GM18907 (cell line): Measurements from ENCODE around the gene ELL2.
"Not testable (repeated sequence)": the region's sequence is repeated elsewhere in the genome, so short reads cannot be mapped to it uniquely, and the experiment has no call there.

Experiments used
- ATAC-seq: cut with Tn5 transposase; IDR thresholded peaks from one replicate; pipeline ENCODE4 v1.9.1; 2021; ENCODE audit warnings: mild to moderate bottlenecking, moderate library complexity; ENCODE audit not compliant: unreplicated experiment

The ELL2 gene

DNA sequence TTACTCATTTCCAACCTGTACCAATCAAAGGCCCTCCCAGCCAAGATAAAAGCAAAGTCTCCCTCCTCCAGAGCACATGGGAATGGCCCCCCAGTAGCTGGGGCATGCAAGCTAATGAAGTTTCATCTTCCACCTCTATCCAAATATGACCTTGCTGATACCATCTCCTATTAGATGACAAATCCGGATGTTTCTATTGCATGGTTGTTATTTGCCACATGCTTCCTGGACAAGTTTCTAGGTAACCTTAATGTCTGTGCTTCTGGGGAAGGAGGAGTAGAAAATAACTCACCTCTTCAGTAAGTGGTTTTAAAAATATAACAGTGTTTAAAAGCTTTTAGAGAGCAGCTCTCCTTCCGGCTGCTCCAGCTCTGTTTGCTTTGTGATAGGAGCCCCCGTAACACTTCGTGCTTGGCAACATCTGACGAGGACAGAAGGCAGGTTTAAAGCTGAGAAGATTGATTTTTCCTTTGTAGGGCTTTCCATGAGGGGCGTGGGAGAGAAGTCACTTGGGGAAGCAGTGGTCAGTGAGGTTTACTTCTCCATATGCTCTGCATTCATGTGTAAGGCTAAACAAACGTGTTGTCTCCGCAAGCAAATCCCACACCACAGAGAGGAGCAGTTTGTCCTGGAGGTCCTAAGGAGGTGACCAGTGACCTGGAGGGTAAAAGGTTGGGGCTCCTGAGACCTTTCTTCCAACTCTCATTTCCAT lies 98.8 kb downstream of the ELL2 start:
- no peak for ATAC-seq

DNA sequence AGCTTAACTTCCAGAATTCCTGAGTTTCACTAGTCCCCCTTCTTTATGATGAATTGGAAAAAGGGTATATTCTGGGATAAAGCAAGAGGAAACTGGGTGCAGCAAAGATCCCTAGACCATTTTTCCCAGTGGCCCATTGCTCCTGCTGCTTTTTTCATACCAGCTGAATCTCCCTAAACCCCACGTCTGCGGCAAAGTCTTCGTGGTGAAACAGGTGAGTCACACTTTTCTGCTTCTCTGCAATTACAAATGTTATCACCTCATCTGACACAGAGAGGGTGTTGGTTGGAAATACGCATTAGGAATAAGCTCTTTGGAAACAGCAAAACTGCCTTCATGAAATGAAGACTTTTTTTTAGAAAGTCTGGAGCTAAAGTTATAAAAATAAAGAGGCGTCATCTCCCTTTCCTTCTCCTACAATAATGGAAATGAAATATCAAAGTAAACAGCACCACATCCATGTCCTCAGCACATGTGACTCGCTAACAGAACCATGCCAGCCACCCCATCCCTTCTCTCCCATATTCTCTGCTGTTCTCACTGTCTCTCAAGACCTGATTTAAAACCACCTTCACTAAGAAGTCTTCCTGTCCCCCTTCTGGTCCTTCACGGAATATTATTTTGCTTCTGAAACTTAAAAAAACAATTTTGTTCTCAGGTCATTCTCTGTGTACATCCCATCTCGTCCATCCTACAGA lies 99.6 kb downstream of the ELL2 start:
- ATAC-seq: no peak

DNA sequence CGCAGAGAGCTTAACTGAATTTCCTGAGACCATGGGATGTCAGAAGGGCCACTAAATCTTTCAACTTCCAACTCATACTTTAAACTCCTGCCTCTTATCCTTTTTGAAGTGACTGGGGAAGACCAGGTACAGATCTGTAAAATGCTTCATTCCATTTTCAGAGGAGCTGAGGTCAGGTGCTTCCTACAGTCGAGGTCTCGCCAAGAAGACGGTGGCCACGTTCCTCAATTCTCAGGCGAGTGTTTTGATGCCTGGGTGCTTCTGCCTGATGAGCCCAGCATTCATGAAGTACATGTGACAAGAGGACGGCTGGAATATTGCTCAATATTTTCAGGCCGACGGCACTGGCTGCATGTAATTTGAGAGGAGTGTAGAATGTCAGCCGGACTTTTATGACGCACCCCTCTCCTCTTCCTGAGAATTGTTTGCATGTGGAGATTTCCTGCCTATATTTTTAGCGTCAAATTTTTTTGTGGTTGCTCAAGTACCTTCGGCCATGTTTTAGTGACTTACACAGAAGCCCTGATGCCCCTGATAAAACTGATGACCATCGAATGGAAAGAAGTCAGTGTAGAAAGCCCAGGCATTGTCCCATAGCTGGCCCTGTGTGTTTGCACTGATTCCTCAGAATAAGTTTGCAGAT lies 100.3 kb downstream of the ELL2 start:
- no peak for ATAC-seq

DNA sequence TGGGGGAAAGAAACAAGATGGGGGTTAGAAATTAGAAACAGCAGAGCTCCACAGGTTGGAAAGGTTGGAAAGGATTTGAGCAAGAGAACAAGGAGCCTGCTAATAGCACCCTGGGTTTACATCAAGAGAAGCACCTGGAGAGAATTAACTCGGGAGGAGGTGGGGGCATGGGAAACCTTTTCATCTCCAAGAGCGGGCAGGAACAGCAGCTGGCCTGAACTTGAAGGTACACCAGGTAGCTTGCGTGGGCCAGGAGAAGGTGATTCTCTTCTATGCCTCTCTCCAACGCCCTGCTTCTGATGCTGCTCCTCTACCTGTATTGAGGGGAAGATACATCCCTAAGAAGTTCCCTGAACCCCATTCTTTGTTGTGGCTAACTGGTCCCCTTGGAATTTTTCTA lies 102.0 kb downstream of the ELL2 start:
- ATAC-seq: no peak

DNA sequence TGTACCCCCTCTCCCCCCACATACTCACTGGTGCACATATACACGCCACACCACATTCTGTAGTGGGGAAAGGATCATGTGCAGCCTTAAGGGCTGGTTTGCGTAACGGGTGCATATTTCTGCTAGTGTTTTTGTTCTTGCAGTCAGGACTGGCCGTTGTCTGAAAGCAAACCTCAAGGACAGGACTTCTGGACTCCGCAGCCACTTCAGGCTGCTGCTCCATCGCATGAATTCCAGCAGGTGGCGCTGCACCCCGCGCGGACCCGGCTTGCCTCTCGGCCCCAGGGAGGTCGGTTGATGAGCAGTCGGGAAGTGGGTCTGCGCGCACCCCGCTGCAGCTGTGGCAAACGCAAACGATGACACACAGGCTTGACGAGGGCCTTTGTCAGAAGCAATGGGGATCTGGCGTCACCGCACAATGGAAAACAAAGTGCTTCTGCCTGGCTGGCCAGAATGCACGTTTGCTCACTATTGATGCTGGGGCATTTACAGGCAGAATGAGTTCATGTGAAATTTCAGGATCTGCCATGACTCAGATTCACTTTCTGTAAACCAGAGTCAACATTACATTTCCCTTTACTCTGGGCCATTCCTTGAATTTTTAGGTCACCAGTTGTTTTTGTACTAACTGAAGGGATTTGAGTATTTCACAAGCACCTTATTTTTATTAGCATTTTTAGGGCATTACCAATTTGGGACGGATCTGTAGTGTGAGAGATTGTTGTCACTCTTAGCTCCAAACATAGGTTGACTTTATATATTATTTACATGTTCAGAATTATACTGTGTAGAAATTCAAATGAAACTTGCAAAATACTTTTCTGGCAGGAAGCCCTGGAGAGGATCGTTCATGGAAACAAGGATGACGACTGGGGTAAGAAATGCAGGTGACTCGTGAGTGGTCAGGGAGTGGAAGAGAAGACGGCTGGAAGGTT lies 102.7 kb downstream of the ELL2 start:
- peak; percentile 97 for ATAC-seq

DNA sequence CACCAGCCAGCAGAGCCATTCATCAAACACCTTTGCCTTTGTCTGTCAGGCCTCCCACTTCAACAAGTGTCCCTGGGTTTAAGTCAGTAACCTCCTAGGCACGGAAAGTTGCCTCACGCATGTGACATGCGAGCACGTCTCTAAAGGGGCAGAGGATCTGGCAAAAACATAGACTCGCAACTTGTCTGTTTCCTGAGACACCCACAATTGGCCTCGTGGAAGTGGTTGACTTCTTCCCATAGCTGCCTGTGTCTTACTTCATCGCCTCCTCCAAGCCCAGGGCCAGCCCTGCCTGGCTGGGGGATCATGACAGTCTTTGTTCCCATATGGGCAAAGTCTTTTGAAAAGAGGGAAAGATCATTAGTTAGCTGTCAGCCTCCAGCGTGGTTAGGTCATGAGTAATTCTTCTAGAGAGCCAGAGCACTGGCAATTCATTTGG lies 103.6 kb downstream of the ELL2 start:
- ATAC-seq: no peak

DNA sequence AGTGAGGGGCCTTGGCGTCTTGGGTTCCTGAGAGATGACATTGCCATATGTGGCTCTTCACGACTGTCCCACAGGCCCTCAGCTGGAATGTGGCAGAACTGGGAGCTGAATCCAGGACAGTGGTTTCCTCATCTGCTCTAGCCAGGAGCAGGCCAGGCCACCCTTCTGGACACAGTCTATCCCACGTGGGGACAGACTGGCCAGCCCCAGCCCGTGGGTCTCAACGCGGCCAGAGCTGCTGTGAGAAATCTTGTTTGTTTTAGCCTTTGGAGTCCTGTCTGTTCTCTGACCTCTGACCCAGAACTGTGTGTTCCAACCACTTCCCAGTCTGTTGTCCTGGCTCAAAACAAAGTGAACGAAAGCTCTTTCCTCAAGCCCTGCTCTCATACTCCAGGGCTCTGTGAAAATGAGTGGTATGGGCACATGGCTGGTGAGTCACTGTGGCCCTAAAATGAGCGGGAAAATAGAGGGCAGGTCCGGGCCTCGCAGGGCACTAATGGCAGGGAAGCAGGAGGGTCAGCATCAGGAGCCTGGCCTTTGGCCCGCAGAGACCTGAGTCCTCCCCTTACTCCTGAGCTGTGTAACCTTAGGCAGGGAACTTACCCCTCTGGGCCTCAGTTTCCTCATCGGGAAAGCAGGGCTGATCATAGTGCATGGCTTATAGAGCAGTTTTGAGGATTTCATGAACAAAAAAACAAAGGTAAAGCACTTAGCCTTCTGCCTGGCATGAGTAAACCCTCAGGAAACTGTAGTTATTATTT lies 104.3 kb downstream of the ELL2 start:
- no peak for ATAC-seq

DNA sequence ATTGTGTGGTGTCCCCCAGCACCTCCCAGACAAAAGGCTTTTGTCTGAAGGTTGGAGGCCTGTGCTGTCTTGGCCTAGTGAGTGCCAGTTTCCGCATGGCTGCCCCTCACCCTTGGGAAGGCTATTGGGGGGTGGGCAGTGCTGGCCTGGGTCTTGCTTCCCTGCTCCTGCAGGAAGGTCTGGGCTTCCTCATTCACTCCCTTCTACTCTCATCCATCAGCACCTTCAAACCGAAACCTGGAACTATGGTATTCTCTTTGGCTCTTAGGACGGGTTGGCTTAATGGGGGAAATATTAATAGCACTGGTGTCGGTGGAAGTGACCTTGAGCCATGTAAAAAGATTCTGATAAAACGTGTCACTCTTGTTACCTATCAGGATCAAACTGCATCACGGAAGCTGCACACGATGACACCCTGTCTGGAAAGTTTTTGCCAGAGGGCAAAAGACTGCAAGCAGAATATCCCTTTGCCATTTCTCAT lies 105.1 kb downstream of the ELL2 start:
- no peak for ATAC-seq

DNA sequence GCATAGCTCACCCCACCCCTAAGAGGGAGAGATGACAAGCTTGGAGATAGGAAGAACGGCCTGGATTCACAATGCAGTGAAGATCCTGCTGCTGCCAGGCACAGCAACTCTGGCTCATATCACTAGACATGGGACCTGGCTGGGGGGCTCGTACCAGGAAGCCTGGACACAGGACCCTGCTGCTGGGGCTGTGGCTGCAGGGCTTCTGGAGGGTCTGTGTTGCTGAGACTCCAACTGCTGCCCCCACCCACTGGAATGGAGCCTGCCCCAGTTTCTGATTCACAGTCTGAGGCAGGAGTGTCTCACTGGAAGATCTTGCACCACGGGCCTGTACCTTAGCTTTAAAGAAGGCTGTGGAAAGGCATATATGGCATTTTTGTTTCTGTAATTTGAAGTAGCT lies 108.2 kb downstream of the ELL2 start:
- ATAC-seq: no peak

DNA sequence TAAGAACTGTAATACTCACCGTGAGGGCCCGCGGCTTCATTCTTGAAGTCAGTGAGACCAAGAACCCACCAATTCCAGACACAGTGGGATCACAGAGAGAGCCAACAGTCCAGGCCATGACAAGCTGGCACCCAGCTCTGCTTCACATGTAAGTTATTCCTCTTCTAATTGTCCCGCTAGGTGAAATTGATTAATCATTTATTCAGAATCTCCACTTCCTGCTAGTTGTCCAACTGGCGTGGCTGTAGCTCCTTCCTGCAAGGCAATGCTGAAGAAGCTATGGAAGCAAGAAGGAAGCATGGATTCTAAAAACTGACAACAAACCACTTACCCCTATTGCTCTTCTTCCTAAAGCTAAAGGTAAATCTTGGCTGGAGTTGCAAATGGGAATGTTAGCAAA lies 109.1 kb downstream of the ELL2 start:
- ATAC-seq: no peak

DNA sequence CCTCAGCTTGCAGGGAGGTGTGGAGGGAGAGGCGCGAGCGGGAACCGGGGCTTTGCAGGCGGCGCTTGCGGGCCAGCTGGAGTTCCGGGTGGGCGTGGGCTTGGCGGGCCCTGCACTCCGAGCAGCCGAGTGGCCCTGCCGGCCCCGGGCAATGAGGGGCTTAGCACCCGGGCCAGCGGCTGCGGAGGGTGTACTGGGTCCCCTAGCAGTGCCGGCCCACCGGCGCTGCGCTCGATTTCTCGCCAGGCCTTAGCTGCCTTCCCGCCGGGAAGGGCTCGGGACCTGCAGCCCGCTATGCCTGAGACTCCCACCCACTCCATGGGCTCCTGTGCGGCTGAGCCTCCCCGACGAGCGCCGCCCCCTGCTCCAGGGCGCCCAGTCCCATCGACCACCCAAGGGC lies 110.5 kb downstream of the ELL2 start:
- not testable (repeated sequence) for ATAC-seq

DNA sequence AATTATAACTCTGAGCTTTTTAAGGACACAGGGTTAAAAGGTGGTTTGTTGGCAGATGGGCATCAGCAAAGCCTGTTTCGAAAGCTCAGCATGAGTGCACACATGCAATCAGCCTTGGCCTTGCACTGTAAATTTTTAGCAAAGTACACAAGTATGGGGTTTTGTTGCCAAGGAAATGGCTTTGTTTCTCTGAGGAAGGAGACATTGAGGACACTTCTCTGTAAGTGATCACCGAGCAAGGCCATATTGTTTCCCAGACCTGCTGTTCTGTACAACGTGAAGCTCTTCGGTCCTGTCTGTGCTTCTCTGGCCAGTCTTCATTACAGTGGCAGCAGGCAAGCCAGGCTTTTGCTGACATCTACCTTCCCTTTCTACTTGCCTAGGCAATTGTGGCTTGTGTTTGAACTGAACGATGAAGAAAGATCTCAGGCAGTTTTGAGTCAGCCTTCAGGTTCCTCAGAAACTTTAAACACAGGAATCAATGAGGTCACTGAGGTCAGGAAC lies 111.2 kb downstream of the ELL2 start:
- ATAC-seq: no peak

DNA sequence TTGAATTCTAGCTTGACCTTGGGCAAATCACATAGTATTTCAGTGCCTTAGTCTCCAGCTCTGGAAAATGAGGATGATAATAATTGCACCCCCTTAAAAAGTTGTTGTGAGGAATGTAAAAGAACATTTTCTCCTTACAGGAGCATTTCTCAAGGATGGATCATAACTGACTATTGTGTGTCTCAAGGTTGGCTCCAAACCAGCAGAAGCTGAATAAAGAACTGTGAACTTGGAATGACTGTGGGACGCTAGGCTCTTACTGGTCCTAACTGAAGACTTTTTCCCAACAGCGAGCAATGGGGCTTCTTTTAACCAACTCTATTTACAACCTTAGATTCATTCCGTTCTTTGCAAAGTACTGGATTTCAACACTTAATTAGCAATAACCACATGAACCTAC lies 113.0 kb downstream of the ELL2 start:
- ATAC-seq: no peak

DNA sequence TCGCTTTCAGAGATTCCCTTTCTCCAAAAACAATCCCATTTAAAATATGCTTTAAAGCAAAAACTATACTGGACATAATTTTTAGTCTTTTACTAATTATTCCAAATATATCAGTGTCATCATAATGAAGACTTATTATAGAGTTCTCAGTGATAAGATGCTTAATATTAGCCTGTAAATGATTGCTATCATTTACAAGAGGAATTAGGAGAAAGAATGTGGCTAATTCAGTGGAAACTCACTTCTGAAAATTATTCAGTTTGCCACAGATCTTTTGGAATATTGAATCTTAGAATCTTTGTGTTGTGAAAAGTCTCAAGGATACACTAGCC lies 114.4 kb downstream of the ELL2 start:
- no peak for ATAC-seq

DNA sequence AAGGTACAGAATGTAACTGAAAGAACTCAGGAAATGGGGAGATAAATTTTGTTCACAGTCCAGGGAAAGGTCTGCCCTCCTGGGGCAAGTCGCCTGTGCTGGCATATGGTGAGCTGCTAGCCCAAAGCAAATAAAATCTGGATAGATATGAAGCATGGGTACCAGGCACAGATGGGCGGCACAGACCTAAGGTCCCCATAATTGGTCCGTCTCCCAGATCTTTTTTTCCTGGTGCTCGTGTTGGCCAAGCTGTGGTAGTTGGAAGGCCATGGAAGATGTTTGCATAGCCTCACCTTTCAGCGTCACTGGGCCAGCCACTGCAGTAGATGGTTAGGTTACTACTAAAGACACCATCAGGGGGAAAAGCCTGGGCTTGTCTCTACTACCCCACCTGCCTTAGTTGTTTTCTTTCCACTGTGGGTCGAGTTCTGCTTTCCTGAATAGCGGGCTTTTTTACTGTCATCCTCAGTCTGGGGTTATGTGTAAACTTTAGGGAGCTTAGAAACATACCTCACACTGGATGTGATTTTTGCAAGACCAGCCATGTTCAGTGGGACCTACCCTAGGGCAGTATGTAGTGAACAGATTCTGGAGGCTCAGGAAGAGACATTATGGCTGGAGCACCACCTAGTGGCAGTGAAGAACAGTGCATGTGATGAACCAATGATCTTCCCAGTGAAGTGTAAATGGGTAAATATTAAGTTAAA lies 114.9 kb downstream of the ELL2 start:
- peak; percentile 55 for ATAC-seq

DNA sequence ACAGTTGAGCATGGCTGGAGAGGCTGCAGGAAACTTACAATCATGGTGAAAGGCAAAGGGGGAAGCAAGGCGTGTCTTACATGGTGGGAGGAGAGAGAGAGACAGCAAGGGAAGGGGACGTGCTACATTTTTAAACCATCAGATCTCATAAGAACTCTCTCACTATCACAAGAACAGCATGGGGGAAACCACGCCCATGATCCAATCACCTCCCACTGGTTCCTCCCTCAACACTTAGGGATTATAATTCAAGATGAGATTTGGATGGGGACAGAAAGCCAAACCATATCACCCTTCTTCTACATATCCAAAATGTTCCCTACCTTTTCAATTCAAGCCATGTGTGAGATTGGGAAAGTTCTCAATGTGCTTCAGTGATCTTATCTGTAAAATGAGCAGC lies 116.3 kb downstream of the ELL2 start:
- ATAC-seq: no peak

DNA sequence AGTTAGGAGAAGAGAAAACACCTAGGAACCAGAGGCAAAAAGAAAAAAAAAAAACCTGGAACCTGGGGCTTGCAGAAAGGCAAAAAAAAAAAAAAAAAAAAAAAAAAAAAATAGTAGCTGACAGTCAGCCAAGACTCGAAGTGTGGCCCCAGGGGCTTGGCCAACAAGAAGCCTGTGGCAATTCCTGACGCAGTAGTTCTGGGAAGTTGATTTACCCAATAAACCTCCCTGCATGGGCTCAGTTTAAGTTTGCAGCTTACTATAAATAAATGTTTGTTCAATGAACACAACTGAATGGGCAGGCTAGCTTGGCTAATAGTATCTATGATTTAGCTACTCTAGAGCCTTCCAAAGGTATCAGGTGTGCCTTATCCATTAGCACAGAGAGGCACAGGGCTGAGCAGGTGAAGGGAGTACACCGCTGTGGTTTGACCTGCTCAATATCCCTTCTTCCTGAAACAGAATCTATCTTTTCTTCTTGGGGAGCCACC lies 117.9 kb downstream of the ELL2 start:
- no peak for ATAC-seq

DNA sequence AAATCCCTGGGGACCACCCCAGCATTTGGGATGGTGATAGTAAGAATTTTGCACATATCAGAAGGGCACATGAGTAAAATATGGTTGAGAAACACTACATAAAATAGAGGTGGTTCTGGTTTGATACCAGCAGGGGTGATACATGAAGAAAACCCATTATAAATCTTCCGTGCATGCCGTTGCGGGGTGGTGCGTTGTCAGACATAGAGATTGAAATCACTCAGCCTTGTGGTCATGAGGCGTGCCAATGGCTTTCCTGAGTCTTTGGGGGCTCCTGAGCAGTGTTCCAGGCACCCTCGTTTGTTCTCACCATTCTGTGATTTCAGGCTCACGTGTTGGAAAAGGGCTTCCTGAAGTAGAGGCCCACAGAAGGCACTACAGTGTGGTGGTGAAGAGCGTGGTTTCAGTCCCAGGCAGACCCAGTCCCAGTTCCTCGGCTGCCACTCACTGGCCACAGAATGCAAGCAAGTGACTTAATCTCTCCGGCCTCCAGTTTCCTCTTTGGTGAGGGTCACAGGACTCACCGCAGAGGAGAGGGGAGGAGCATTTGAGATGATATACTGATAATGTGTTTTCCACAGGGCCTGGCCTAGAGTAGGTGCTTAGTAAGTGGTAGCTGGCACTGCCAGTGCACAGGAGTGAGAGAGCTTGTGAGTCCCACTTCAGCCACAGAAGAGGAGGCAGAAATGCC lies 118.7 kb downstream of the ELL2 start:
- ATAC-seq: peak; percentile 92
